GM12892 (cell line): ENCODE data around the gene HCRTR2.

Source experiments
- POLR2A ChIP-seq: IDR thresholded peaks from 2 replicates; pipeline ENCODE4 v1.6.1; 2011; ENCODE audit warnings: low read depth, low read length, control low read depth
- POLR2AphosphoS5 ChIP-seq: IDR thresholded peaks from 2 replicates; pipeline ENCODE4 v1.6.1; 2011; ENCODE audit warnings: low read depth, low read length, control low read depth
- TAF1 ChIP-seq: IDR thresholded peaks from 2 replicates; pipeline ENCODE4 v1.6.1; 2011; ENCODE audit warnings: low read depth, mild to moderate bottlenecking, control low read depth, low read length, borderline replicate concordance

- TF ChIP-seq POLR2A (no peak), TAF1 (no peak), POLR2AphosphoS5 (no peak)
Observed at GRCh38 chr6:55212156-55212555, 37.8 kb downstream of the HCRTR2 start.
